HG02973 (cell line): ENCODE results near the gene SUPT3H.
A peak's percentile ranks its signal among the peaks of the same experiment; 100 is the strongest.

Experiments
- ATAC-seq: cut with Tn5 transposase; IDR thresholded peaks from one replicate; pipeline ENCODE4 v1.9.1; 2021; ENCODE audit warnings: moderate library complexity; ENCODE audit not compliant: unreplicated experiment

The SUPT3H gene

DNA sequence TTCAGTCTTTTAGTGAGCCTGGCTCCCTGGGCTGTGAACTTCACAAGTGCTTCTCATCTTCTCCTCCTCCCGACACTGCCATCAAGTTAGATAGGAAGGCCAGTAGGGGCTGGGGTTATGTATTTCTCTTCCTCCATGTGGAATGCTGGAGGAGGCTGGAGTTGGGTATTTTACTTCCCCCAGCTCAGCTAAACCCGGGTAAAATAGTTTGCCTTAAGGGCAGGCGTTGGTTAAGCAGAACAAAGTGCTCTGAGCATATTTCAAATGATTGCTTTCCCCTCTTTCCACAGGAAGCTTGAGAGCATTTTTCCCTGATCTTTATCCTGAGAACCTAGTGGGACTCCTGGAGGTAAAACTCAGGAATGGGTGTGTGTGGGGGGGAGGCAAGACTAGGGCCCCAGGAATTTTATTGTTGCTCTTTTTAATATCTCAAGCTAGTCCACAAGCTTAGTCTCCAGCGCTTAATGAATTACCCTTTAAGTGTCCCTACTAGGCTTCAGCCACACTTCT, 16.9 kb upstream of the SUPT3H start:
- ATAC-seq, result no peak

DNA sequence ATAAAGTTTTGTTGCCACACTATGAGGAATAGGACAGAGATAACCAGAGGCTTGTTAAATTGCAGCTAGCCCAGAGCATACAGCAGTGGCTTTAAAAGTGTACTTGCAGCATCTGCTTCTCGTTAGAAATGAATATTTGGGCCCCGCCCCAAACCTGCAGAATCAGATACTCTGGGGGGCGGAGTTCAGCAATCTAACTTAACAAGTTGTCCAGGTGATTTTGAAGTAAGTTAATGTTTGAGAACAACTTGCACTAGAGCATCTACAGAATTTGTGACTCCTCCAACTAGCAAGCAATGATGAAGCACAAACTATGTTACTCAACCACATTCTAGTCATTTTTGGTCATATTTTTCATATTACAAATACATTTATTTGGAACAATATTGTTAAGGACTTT, 10.6 kb upstream of the SUPT3H start:
- ATAC-seq, result no peak

DNA sequence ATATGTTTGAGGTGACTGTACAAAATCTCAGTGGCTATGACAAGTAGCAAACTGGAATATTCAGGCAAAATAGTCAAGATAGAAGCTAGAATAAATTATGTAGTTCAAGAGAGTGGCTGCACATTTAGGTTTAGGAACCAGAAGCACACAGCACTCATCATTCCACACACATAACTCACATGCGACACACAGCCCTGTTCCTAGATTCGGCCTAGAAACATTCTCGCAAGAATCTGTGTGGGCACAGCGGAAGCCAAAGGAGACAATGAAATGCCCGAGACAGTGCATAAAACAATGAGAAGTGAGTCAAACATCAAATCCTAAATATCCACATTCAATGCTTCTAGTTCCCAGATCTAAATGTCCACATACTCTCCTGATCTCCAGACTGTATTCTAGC, 9.5 kb upstream of the SUPT3H start:
- ATAC-seq, result no peak

DNA sequence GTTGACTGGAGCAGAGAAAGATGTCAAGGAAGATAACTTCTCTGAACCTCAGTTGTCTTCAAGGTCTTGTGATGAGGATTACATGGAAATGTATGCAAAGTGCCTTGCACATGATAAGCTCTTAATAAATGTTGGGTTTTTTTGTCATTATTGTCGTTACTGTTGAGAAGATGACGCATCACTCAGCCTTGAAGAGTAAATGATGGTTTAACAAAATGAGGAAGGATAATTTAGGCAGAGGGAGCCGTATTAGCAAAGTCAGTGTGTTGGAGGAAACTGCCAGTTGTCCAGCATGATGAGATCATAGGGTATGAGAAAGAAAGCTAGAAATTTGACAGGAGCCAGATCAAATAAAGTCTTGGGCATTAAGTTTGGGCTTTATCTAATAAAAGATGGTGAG, 8.8 kb upstream of the SUPT3H start:
- ATAC-seq, result no peak

DNA sequence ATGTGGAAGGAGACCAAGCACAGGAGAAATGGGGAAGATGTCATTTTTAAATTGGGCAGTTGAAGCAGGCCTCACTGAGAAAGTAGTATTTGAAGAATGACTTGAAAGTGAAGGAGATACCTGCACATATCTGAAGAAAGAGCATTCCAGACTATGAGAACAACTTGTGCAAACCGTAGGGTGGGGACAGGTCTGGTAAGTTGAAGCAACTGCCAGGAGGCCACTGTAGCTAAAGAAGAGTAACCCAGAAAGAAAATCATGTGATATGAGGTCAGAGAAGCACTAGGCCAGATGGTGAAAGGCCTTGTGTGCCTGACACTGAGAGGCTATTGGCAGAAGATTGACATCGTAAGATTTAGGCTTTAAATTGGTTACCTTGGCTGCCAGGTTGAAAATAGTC, 4.7 kb upstream of the SUPT3H start:
- ATAC-seq, result no peak

DNA sequence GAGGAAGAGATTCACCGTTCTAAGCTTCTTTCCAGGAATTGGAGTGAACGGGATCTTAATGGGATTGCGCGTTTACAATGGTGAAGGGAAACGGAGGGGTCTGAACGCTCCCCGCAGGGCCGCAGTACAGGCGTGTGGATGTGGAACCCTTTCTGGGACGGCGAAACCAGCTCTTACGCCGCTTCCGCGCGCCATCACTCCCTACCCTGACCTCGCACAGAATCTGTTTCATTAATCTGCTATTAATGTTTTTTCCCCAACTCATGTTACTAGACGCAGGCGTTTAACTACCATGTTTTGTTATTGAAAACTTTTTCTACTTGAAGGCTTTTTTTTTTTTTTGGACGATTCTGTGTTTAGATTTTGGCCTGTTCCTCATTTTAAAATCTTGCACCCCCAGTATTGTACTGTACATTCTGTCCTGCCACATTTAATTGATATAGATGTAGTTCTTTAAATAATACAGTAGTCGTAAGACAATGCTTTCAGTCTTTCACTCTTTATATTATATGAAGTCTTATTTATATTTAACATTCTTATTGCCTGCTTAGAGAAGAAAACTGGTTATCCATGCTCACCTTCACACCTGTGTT, 696 bp upstream of the SUPT3H start:
- peak; percentile 27 for ATAC-seq

DNA sequence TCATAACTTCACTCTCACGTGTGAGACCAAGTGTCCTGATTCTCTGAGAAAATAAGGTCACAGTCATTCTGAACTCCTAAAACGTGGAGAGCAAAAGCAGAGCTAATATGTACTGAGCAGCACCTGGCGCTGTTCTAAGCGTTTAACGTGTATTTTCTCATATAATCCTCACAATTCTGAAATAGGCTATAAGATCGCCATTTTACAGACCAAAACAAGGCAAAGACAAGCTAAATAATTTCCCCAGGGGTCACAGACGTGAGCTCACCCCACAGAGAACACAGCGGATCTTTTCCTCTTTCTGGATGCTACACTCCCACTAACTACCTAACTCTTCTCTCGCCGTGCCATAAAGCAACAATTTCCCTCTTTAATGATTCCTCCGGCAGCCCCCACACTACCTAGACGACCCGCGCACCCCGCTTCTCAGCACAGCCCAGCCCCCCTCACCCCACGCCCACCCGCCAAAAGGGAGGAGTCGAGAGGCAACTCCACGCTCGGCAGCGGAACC, 636 bp downstream of the SUPT3H start:
- peak; percentile 16 for ATAC-seq

DNA sequence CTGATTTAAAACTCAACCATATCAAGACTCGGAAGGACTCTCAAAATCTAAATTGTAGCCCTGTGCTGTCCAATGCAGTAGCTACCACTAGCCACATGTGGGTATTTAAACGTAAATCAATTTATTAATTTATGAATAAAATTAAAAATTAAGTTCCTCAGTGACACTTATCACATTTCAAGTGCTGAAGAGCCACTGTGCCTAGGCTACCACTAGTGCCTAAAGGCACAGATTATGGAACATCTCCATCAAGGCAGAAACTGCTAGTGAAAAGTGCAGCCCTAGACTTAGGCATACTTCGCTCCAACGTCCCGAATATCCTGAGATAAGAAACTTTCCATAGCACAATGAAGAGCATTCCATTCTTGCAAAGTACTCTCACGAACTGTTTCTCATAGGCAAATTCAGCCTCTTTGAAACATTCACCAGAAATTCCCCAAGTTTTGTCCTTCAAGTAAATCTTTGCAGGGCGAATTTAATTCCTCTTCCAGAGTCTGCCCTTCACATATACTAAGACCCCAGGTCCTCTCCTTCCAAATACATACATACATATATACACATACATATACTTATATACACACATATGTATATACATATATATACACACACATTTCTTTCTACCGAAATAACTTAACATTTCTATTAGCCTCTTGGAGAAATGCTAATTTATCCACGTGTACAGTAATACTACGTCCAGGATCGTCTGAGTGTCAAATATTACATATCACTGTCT, 1.3 kb downstream of the SUPT3H start:
- ATAC-seq, result no peak

DNA sequence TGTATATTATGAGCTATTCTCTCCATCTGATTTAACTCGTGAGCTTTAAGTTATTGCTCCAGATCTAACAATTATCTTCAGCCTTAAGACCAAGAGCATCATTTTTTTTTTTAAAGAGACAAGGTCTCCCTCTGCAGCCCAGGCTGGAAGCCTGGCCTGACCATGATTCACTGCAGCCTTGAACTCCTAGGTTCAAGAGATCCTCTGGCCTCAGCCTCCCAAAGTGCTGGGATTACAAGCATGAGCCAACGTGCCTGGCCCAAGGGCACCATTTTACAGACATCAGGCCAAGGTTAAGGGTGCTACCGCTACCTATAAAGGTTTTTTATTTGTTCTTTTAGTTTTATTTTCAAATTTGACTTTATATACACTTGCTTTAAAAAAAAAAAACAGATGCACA, 2.3 kb downstream of the SUPT3H start:
- no peak for ATAC-seq

DNA sequence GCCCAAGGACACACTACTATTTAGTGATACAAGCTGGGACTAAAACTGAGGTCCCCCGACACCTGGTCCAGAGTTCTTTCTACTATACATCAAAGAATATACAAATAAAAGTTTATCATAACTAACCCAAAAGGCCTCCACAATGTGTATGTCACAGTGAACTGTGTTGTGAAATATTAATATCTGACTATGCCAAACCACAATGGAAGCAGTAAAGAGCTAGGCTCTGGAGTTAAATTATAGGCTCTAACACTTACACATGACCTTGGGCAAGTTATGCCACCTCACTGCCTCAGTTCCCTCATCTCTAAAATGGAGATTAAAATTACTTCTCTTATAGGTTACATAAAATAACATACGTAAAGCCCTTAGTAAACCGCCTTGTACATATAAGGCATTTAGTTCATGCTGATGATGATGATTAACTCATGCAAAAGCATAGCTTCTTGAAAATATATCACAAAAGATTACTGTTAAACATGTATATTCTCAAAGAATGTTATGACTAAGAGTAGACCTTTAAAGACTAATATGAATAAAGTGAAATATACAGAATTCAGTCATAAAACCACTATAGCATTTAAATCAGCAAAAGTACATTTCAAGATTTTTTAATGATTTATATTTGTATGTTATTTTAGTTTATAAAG, 5.7 kb downstream of the SUPT3H start:
- no peak for ATAC-seq

DNA sequence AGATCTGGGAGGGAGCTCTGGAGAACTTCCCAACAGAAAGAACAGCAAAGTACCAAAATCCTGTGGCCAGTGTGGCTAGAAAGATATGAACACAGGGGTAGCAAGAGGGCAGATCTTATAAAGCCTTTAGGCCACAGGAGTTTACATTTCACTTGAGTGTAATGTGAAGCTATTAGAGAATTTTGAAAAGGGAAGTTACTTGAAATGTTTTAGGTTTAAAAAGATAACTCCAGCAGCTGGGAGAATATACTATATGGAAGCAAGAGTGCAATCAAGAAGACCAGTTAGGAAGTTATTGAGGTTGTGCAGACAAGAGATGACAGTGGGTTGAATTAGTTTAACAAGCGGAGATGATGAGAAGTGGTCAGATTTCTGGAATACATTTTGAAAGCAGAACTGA, 7.9 kb downstream of the SUPT3H start:
- no peak for ATAC-seq

DNA sequence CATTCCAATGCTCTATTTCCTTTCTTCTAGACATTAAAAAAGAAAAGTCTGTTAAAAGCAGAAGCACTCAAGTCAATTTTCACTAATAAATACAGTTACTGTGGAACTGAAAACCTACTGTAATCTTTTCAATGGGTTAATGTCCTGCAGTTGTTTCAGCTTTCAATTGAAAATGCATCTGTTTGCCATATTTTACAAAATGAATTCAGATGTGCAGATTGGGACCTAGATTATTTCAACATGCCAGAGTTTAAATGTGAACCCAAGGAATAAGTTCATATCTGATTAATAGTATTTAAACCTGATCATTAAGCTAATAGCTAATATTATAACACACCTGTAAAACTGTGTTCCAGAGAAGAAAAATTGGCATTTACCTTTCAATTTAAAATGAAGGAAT, 9.7 kb downstream of the SUPT3H start:
- no peak for ATAC-seq

DNA sequence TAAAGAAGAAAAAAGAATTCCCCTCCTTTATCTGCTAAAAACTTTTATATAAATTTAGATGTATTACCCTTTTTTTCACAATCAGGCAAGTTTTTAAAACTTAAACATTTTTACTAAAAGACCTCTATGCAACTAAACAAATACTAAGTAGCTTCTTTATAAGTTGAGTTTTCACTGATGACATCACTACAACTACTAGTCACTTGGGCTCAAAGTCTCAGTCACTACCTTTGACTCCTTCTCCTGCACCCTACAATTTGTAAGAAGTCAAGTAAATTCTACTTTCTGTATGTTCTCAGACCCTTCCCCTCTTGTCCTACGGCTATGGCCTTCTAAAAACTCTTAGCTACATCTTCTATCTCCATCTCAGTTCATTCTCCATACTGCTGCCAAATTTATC, 11.2 kb downstream of the SUPT3H start:
- ATAC-seq, result no peak

DNA sequence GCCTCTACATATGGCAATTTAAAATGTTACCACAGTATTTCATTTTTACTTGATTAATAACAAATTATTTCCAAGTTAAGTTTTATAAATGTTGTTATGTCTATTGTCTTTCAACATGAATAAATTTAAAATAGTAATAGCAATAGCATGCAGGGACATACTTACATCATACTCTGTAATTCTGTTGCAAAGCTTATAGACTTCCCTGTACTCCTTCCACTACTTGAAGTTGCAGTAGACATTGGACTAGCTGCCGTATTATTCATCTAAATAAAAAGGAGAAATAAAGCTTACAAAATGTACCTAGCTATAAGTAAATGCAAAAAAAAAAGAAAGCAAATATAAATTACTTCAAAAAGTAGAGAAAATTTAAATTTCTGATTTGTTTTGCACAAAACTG, 12.7 kb downstream of the SUPT3H start:
- ATAC-seq, result no peak

DNA sequence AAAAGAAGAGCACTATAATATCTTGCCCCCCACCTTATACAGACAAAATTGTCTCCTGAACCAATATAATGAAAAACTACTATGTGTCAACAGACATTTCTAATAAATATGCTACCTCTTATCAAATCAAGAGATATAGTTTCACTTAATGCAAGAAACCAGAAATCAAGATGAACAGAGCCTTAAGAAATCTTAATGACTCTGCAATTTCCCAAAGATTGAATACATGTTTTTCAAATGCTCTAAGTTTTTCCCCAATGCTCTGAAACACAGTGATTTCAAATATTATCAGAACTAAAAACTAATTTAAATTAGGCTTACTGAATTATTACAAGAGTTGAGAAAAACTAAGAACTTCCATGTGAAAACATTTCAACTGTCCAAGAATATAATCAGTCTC, 13.3 kb downstream of the SUPT3H start:
- ATAC-seq, result no peak

DNA sequence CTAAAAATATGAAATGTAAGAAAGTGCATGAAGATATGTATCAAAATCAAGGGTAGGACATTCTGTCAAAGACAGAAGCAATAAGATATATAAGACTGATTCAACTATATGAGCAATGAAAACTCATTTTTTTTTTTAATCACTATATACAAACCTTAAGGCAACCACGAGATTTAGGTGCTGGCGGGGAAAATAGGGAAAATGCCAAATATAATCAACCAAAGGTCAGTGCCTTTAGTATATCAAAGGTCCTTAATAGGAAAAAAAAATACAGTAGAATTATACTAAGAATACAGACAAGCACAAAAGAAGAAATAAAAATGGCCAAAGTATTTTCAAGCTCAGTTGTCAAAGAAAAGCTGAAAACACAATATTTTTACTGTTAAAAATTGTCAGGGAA, 24.1 kb downstream of the SUPT3H start:
- ATAC-seq, result no peak

DNA sequence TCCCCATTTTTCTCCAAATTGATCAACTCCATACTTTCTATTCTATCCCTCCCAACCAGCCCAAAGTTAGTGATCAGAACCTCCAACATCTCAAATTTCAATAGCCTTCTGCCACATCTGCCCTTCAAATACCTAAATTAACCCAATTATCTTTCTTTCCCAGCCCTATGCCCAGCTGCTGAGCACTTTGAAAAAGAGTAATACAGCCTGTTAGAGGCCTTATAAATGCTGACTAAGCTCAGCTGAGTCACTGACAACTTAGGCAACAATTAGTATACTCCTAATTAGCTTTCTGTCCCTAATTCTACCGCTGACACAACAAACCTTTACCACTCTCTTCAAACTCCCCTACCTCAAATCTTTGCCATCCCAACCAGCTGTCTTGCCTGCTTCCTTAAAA, 26.1 kb downstream of the SUPT3H start:
- ATAC-seq, result no peak

DNA sequence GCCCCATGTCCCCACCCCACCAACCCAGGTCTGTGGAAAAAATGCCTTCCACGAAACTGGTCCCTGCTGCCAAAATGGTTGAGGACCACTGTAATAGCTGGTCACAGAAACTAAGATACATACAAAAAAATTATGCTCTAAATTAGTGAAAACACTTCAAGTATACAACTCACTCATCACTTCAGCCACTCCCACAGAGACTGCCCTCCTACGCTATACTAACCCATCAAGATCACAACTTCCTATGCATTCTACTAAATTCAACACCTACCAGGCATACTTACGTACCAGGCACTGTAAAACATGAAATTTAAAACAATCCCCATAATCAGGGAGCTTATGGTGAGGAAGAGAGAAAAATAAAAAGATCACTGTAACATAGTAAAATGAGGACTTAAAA, 26.7 kb downstream of the SUPT3H start:
- ATAC-seq, result no peak

DNA sequence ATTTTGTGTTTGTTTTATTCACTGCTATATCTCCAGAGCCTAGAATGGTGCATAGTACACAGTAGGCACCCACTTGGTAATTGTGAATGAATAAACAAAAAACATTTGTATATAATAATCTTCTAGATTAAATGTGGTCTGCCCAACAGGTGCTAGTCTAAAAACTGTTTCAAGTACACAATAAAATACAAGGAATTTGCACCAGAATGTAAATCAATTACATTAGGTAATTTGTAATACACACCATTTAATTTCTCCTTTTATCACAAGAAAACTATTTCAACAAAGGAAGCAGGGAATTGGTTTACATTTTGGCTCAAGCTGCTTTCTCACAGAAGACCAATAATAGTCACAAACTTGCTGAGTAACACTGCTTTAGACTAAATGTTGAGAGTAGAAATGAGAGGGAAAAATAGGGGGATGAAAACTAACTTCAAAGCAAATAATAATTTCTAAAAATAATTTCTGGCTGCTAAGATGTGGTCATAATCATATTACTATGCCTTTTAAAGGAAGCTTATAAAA, 27.5 kb downstream of the SUPT3H start:
- no peak for ATAC-seq

DNA sequence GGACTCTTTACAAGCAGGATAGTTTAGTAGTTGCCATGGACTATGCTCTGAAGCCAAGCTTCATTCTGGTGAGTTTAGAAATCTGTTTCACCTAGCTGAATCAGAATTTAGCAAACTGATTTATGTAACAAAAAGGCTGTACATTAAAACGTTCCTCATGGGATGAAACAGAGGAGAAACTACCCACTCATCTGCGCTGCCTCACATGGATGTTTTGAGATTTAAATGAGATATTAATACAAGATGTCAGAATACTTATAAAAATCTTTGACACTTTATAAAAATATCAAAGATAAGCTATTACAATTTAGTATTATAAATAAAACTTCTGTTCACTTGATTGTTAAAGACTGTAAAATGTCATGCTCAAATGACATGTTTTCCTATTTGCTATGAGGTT, 32.8 kb downstream of the SUPT3H start:
- ATAC-seq, result no peak

DNA sequence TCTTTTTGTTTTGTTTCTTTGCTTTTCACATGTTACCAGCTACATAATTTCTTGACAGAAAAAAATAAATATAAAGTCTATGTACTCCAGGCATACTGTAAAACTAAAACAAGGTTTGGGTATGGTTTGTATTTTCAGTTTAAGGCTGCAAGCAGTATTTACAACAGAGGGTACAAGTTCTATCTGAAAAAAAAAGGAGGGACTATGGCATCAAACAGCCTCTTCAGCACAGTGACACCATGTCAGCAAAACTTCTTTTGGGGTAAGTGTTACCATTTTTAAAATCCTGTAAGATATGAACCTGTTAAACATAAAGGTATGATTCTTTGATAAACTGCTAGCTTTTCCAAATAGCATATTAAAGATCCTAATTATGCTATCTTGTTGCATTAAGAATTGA, 49.2 kb downstream of the SUPT3H start:
- no peak for ATAC-seq

DNA sequence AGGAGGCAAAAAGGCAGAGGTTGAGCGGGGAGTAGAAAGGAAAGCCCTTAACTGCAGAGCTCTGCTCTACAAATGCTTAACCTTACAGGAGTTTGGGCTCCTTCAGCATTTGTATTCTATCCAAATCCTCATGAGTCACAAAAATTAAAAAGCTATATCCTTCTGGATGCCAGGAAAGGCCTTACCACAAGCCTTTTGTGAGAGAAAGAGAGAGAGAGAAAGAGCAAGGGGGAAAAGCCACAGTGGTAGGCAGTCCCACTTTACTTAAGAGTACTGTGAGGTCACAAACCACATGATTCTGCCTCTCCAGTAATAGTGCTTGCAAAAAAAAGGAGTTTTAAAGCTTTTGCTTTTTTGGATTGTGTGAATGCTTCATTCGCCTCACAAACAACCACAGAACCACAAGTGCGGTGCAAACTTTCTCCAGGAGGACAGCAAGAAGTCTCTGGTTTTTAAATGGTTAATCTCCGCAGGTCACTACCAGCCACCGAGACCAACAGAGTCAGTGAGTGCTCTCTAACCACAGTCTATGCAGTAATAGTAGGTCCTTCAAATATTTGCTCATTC, 49.7 kb downstream of the SUPT3H start, which contains the start of gene RUNX2:
Gene RUNX2 (plus strand): TSS at position 375 of the 567 bp plus-strand sequence. CDS start 397 bp downstream, outside the sequence.
- ATAC-seq, result no peak
